ENCODE results near the gene KMO.

The KMO gene

GRCh38 chr1:241550318-241550717 is 18.1 kb downstream of the KMO start:
- Histone ChIP-seq H3K14ac (ENCODE audit: low read length in 2 of 2) (no peak overlapping the region), H3K4me3 (ENCODE audit: insufficient read depth in 1 of 2, low read depth in 1 of 2, low read length in 2 of 2) (no peak overlapping the region)
- WGBS: 81% methylated on average over 1 of the region's 1 CpG

GRCh38 chr1:241551759-241552638 is 19.8 kb downstream of the KMO start:
- no peak overlapping the region for H3K18ac ChIP-seq (ENCODE audit: low read depth in 1 of 2, low read length in 2 of 2)
- no peak overlapping the region for H2BK12ac ChIP-seq (ENCODE audit: low read length in 2 of 2)
- H4K8ac ChIP-seq (ENCODE audit: low read length): no peak overlapping the region
- H3K4me2 ChIP-seq (ENCODE audit: low read length, poor library complexity, severe bottlenecking): no peak overlapping the region
- no peak for DNase-seq
- WGBS: 86% methylated on average over 21 of the region's 22 CpGs
- H3K4ac ChIP-seq (ENCODE audit: low read depth in 1 of 2, low read length in 2 of 2): no peak overlapping the region
- H3K27ac ChIP-seq (ENCODE audit: low read length, poor library complexity, severe bottlenecking): no peak overlapping the region
- no peaks in the 10 kb centered on the region for H3K36me3 ChIP-seq (ENCODE audit: control insufficient read depth in 1 of 2, insufficient read depth in 2 of 2, low read depth in 1 of 2, low read length in 2 of 2)
- H2BK15ac ChIP-seq (ENCODE audit: low read depth, poor library complexity, severe bottlenecking): no peak overlapping the region
- no peak overlapping the region for H2BK5ac ChIP-seq (ENCODE audit: low read depth, low read length, poor library complexity, severe bottlenecking)
- H3K23ac ChIP-seq (ENCODE audit: low read length in 2 of 2): no peak overlapping the region
- H3K79me1 ChIP-seq (replicated peaks; ENCODE audit: low read length, poor library complexity, severe bottlenecking): no peaks in the 10 kb centered on the region
- no peaks in the 10 kb centered on the region for H3K4me1 ChIP-seq (ENCODE audit: control insufficient read depth, insufficient read depth, low read depth, low read length)
- H2AK5ac ChIP-seq (ENCODE audit: low read length, severe bottlenecking): no peak overlapping the region
- no peak overlapping the region for H3K9ac ChIP-seq (ENCODE audit: low read length)
- H3K4me3 ChIP-seq (ENCODE audit: insufficient read depth in 1 of 2, low read depth in 1 of 2, low read length in 2 of 2): no peak overlapping the region
- no peak overlapping the region for H2BK120ac ChIP-seq (ENCODE audit: low read depth, low read length)
- no peak overlapping the region for H2AFZ ChIP-seq (ENCODE audit: low read depth, low read length)
- no peak overlapping the region for H4K91ac ChIP-seq (ENCODE audit: low read length)
- H3K14ac ChIP-seq (ENCODE audit: low read length in 2 of 2): no peak overlapping the region
- H3K27me3 ChIP-seq (ENCODE audit: control insufficient read depth in 1 of 2, insufficient read depth in 1 of 2, low read length in 2 of 2): no peaks in the 10 kb centered on the region
- no peaks in the 10 kb centered on the region for H3K9me3 ChIP-seq (ENCODE audit: control insufficient read depth, low read length)

More at GRCh38 chr1:241550318-241550717, 18.1 kb downstream of the KMO start:
- Histone ChIP-seq H3K4me2 (ENCODE audit: low read length, poor library complexity, severe bottlenecking) (no peak overlapping the region), H2AFZ (ENCODE audit: low read depth, low read length) (no peak overlapping the region), H3K18ac (ENCODE audit: low read depth in 1 of 2, low read length in 2 of 2) (no peak overlapping the region), H3K27me3 (ENCODE audit: control insufficient read depth in 1 of 2, insufficient read depth in 1 of 2, low read length in 2 of 2) (no peaks in the 10 kb centered on the region), H2AK5ac (ENCODE audit: low read length, severe bottlenecking) (no peak overlapping the region), H2BK120ac (ENCODE audit: low read depth, low read length) (no peak overlapping the region), H3K79me1 (replicated peaks; ENCODE audit: low read length, poor library complexity, severe bottlenecking) (no peaks in the 10 kb centered on the region), H3K9me3 (ENCODE audit: control insufficient read depth, low read length) (no peaks in the 10 kb centered on the region), H3K27ac (ENCODE audit: low read length, poor library complexity, severe bottlenecking) (no peak overlapping the region), H4K91ac (ENCODE audit: low read length) (no peak overlapping the region), H4K8ac (ENCODE audit: low read length) (no peak overlapping the region), H3K4me1 (ENCODE audit: control insufficient read depth, insufficient read depth, low read depth, low read length) (no peaks in the 10 kb centered on the region), H3K36me3 (ENCODE audit: control insufficient read depth in 1 of 2, insufficient read depth in 2 of 2, low read depth in 1 of 2, low read length in 2 of 2) (no peaks in the 10 kb centered on the region), H2BK5ac (ENCODE audit: low read depth, low read length, poor library complexity, severe bottlenecking) (no peak overlapping the region), H2BK15ac (ENCODE audit: low read depth, poor library complexity, severe bottlenecking) (no peak overlapping the region), H2BK12ac (ENCODE audit: low read length in 2 of 2) (no peak overlapping the region), H3K4ac (ENCODE audit: low read depth in 1 of 2, low read length in 2 of 2) (no peak overlapping the region), H3K9ac (ENCODE audit: low read length) (no peak overlapping the region), H3K23ac (ENCODE audit: low read length in 2 of 2) (no peak overlapping the region)
- no peak for DNase-seq

GRCh38 chr1:241553886-241554592 is 21.9 kb downstream of the KMO start:
- Histone ChIP-seq H2AK5ac (ENCODE audit: low read length, severe bottlenecking) (no peak overlapping the region), H3K18ac (ENCODE audit: low read depth in 1 of 2, low read length in 2 of 2) (no peak overlapping the region), H2BK12ac (ENCODE audit: low read length in 2 of 2) (no peak overlapping the region), H2BK120ac (ENCODE audit: low read depth, low read length) (no peak overlapping the region), H3K4me3 (ENCODE audit: insufficient read depth in 1 of 2, low read depth in 1 of 2, low read length in 2 of 2) (no peak overlapping the region), H2BK5ac (ENCODE audit: low read depth, low read length, poor library complexity, severe bottlenecking) (no peak overlapping the region), H3K4me1 (ENCODE audit: control insufficient read depth, insufficient read depth, low read depth, low read length) (peaks cover 1% of the 10 kb centered on the region), H3K4ac (ENCODE audit: low read depth in 1 of 2, low read length in 2 of 2) (no peak overlapping the region), H4K8ac (ENCODE audit: low read length) (no peak overlapping the region), H3K4me2 (ENCODE audit: low read length, poor library complexity, severe bottlenecking) (no peak overlapping the region), H3K9ac (ENCODE audit: low read length) (no peak overlapping the region), H2BK15ac (ENCODE audit: low read depth, poor library complexity, severe bottlenecking) (no peak overlapping the region), H3K23ac (ENCODE audit: low read length in 2 of 2) (no peak overlapping the region), H2AFZ (ENCODE audit: low read depth, low read length) (no peak overlapping the region), H3K14ac (ENCODE audit: low read length in 2 of 2) (no peak overlapping the region), H3K9me3 (ENCODE audit: control insufficient read depth, low read length) (no peaks in the 10 kb centered on the region), H3K27ac (ENCODE audit: low read length, poor library complexity, severe bottlenecking) (no peak overlapping the region), H3K27me3 (ENCODE audit: control insufficient read depth in 1 of 2, insufficient read depth in 1 of 2, low read length in 2 of 2) (no peaks in the 10 kb centered on the region), H3K36me3 (ENCODE audit: control insufficient read depth in 1 of 2, insufficient read depth in 2 of 2, low read depth in 1 of 2, low read length in 2 of 2) (no peaks in the 10 kb centered on the region), H3K79me1 (replicated peaks; ENCODE audit: low read length, poor library complexity, severe bottlenecking) (no peaks in the 10 kb centered on the region), H4K91ac (ENCODE audit: low read length) (no peak overlapping the region)
- no peak for DNase-seq
- 88% methylated on average over 7 of the region's 7 CpGs for WGBS

- H4K91ac ChIP-seq (ENCODE audit: low read length): no peak overlapping the region
- WGBS: 91% methylated on average over 3 of the region's 3 CpGs
- H4K8ac ChIP-seq (ENCODE audit: low read length): no peak overlapping the region
- H2AFZ ChIP-seq (ENCODE audit: low read depth, low read length): no peak overlapping the region
- peak overlapping the region; percentile 13 for H2AK5ac ChIP-seq (ENCODE audit: low read length, severe bottlenecking)
- H3K36me3 ChIP-seq (ENCODE audit: control insufficient read depth in 1 of 2, insufficient read depth in 2 of 2, low read depth in 1 of 2, low read length in 2 of 2): no peaks in the 10 kb centered on the region
- no peak overlapping the region for H3K18ac ChIP-seq (ENCODE audit: low read depth in 1 of 2, low read length in 2 of 2)
- no peak overlapping the region for H3K14ac ChIP-seq (ENCODE audit: low read length in 2 of 2)
- H3K9ac ChIP-seq (ENCODE audit: low read length): no peak overlapping the region
- H3K4me1 ChIP-seq (ENCODE audit: control insufficient read depth, insufficient read depth, low read depth, low read length): peaks cover 1% of the 10 kb centered on the region
- H2BK15ac ChIP-seq (ENCODE audit: low read depth, poor library complexity, severe bottlenecking): no peak overlapping the region
- no peak for DNase-seq
- H3K27me3 ChIP-seq (ENCODE audit: control insufficient read depth in 1 of 2, insufficient read depth in 1 of 2, low read length in 2 of 2): no peaks in the 10 kb centered on the region
- no peak overlapping the region for H2BK120ac ChIP-seq (ENCODE audit: low read depth, low read length)
- no peak overlapping the region for H3K4me2 ChIP-seq (ENCODE audit: low read length, poor library complexity, severe bottlenecking)
- H3K79me1 ChIP-seq (replicated peaks; ENCODE audit: low read length, poor library complexity, severe bottlenecking): no peaks in the 10 kb centered on the region
- no peak overlapping the region for H3K4me3 ChIP-seq (ENCODE audit: insufficient read depth in 1 of 2, low read depth in 1 of 2, low read length in 2 of 2)
- H3K4ac ChIP-seq (ENCODE audit: low read depth in 1 of 2, low read length in 2 of 2): no peak overlapping the region
- H3K9me3 ChIP-seq (ENCODE audit: control insufficient read depth, low read length): no peaks in the 10 kb centered on the region
- H2BK12ac ChIP-seq (ENCODE audit: low read length in 2 of 2): no peak overlapping the region
- H2BK5ac ChIP-seq (ENCODE audit: low read depth, low read length, poor library complexity, severe bottlenecking): no peak overlapping the region
- H3K27ac ChIP-seq (ENCODE audit: low read length, poor library complexity, severe bottlenecking): no peak overlapping the region
- H3K23ac ChIP-seq (ENCODE audit: low read length in 2 of 2): no peak overlapping the region
Observed at GRCh38 chr1:241555526-241555925, 23.3 kb downstream of the KMO start.

Measured in mesenchymal stem cell (in vitro differentiated cells and primary cell).